ENCODE data around the gene BUB1B.

- TF ChIP-seq TCF12 (IDR thresholded peaks at IDR 0.05; ENCODE audit: low read depth) (no peak), RAD21 (IDR thresholded peaks at IDR 0.05; ENCODE audit: low read depth) (no peak), CREB1 (IDR thresholded peaks at IDR 0.05; ENCODE audit: low read depth) (no peak), TAF1 (IDR thresholded peaks at IDR 0.05; ENCODE audit: low read depth) (no peak), EP300 (IDR thresholded peaks at IDR 0.05; ENCODE audit: borderline replicate concordance) (no peak), REST (IDR thresholded peaks at IDR 0.05; ENCODE audit: low read depth) (no peak), CEBPB (IDR thresholded peaks at IDR 0.05) (no peak), YY1 (IDR thresholded peaks at IDR 0.05; ENCODE audit: low read depth) (no peak), EGR1 (IDR thresholded peaks at IDR 0.05) (no peak), MAX (IDR thresholded peaks at IDR 0.05) (no peak), FOXM1 (IDR thresholded peaks at IDR 0.05; ENCODE audit: borderline replicate concordance, low read depth) (no peak), USF1 (IDR thresholded peaks at IDR 0.05) (no peak), TEAD4 (IDR thresholded peaks at IDR 0.05) (no peak)
Observed at GRCh38 chr15:40183636-40184463, 23.0 kb downstream of the BUB1B start.
